A549 (cell line): Measurements from ENCODE around the gene ALDH3A2. TPM values are rescaled to one million over a fixed set of nuclear protein-coding genes. Genes with fewer than 3 reads are reported as not detected.

Experiments used
- ATAC-seq, 2 experiments: fragments of 200-7000 bp in 1 of 2; fragments of >200 bp in 1 of 2; cut with Nextera tagmentation in 1 of 2; cut with Tn5 transposase in 1 of 2; 3 replicates each; pipeline versions ENCODE4 v1.8.0 to v1.9.1; 2018 to 2020; ENCODE audit warnings: mild to moderate bottlenecking in 1 of 2, moderate library complexity in 1 of 2
- CTCF ChIA-PET: fragments of 300-600 bp; sonication (Branson Sonifier 250); formaldehyde crosslinking; extraction: SDS; loops from one replicate; lab custom pipeline; 2021; ENCODE audit warnings: antibody characterized with exemption, inconsistent platforms; lab: Yijun Ruan, JAX
- POLR2A ChIA-PET: fragments of 350-600 bp; formaldehyde crosslinking; extraction: SDS; loops from one replicate; lab custom pipeline; 2021; ENCODE audit warnings: antibody characterized with exemption, inconsistent platforms; lab: Yijun Ruan, JAX
- DNase-seq, 2 experiments: peaks; one replicate each; pipeline versions ENCODE4 v3.0.0 to v3.0.0-alpha.2; 2011 to 2016; ENCODE audit warnings: low read depth in 1 of 2, low spot score in 1 of 2
- FAIRE-seq: peaks from 2 replicates; lab custom pipeline; 2011; peaks lifted over from hg19 to GRCh38; lab: Jason Lieb, UNC
- H3K27ac ChIP-seq, 2 experiments: fragments of >200 bp; sonication (Bioruptor Twin); formaldehyde crosslinking; 3 replicates each; pipeline ENCODE4 v1.5.1; 2016 to 2017
- H3K4me1 ChIP-seq: fragments of >200 bp; sonication (Bioruptor Twin); formaldehyde crosslinking; 3 replicates; pipeline ENCODE4 v1.6.1; 2016
- H3K4me2 ChIP-seq: fragments of >200 bp; sonication (Bioruptor Twin); formaldehyde crosslinking; 3 replicates; pipeline ENCODE4 v1.6.1; 2016
- H3K4me3 ChIP-seq: fragments of >200 bp; sonication (Bioruptor Twin); formaldehyde crosslinking; 3 replicates; pipeline ENCODE4 v1.5.1; 2016
- H3K9me3 ChIP-seq: fragments of >200 bp; sonication (Bioruptor Twin); formaldehyde crosslinking; 3 replicates; pipeline ENCODE4 v1.6.1; 2016
- BHLHE40 ChIP-seq: IDR thresholded peaks from 2 replicates; pipeline ENCODE4 v1.6.1; 2012; ENCODE audit warnings: low read depth, low read length, inconsistent platforms
- CBX2 ChIP-seq: fragments of 200-600 bp; sonication (generic); IDR thresholded peaks from 2 replicates; pipeline ENCODE4 v1.6.1; 2016; ENCODE audit warnings: low read depth, mild to moderate bottlenecking, borderline replicate concordance
- CEBPB ChIP-seq, 2 experiments: fragments of >200 bp in 1 of 2; sonication (Bioruptor Twin) in 1 of 2; formaldehyde crosslinking in 1 of 2; IDR thresholded peaks; 2 replicates each; pipeline ENCODE4 v1.6.1; 2012 to 2016
- CHD2 ChIP-seq: fragments of 150-350 bp; IDR thresholded peaks from 2 replicates; pipeline ENCODE4 v1.6.1; 2014; ENCODE audit warnings: low read length; ENCODE audit not compliant: partially characterized antibody
- CHD4 ChIP-seq: fragments of 200-600 bp; sonication (generic); IDR thresholded peaks from 2 replicates; pipeline ENCODE4 v1.6.1; 2016; ENCODE audit warnings: antibody characterized with exemption, mild to moderate bottlenecking, borderline replicate concordance
- EHMT2 ChIP-seq: fragments of 200-600 bp; sonication (generic); IDR thresholded peaks from 2 replicates; pipeline ENCODE4 v1.6.1; 2016; ENCODE audit warnings: antibody characterized with exemption, low read depth, mild to moderate bottlenecking, moderate library complexity
- ESRRA ChIP-seq: fragments of 150-350 bp; IDR thresholded peaks from 2 replicates; pipeline ENCODE4 v1.6.1; 2014; ENCODE audit warnings: mild to moderate bottlenecking, low read length, borderline replicate concordance
- FOSB ChIP-seq: fragments of 250-450 bp; sonication (Bioruptor Pico); IDR thresholded peaks from 2 replicates; pipeline ENCODE4 v1.5.0; 2020; ENCODE audit warnings: mild to moderate bottlenecking, moderate library complexity
- FOSL2 ChIP-seq, 2 experiments: fragments of 450-650 bp in 1 of 2; fragments of >200 bp in 1 of 2; sonication (Bioruptor Twin) in 1 of 2; formaldehyde crosslinking; IDR thresholded peaks; 2 replicates each; pipeline versions ENCODE4 v1.5.0 to v1.6.1; 2016 to 2020; ENCODE audit warnings: mild to moderate bottlenecking in 1 of 2, moderate library complexity in 1 of 2
- GATA3 ChIP-seq: IDR thresholded peaks from 2 replicates; pipeline ENCODE4 v1.6.1; 2012; ENCODE audit warnings: borderline replicate concordance
- HEYL ChIP-seq: fragments of 250-450 bp; sonication (Bioruptor Pico); IDR thresholded peaks from 2 replicates; pipeline ENCODE4 v1.8.0; 2021; ENCODE audit warnings: mild to moderate bottlenecking, moderate library complexity
- HOXA7 ChIP-seq: fragments of 250-450 bp; sonication (Bioruptor Pico); IDR thresholded peaks from 2 replicates; pipeline ENCODE4 v1.5.0; 2020; ENCODE audit warnings: mild to moderate bottlenecking, moderate library complexity
- HOXB5 ChIP-seq: fragments of 250-450 bp; sonication (Bioruptor Pico); IDR thresholded peaks from 2 replicates; pipeline ENCODE4 v1.5.0; 2020; ENCODE audit warnings: mild to moderate bottlenecking, moderate library complexity
- JUNB ChIP-seq: fragments of >200 bp; sonication (Bioruptor Twin); formaldehyde crosslinking; IDR thresholded peaks from 2 replicates; pipeline ENCODE4 v1.6.1; 2016
- KDM1A ChIP-seq: fragments of 200-600 bp; sonication (generic); IDR thresholded peaks from 2 replicates; pipeline ENCODE4 v1.6.1; 2016; ENCODE audit warnings: low read depth, mild to moderate bottlenecking
- KDM5A ChIP-seq: fragments of 200-600 bp; sonication (generic); IDR thresholded peaks from 2 replicates; pipeline ENCODE4 v1.6.1; 2016; ENCODE audit warnings: antibody characterized with exemption, mild to moderate bottlenecking
- MAFK ChIP-seq: fragments of 450-650 bp; IDR thresholded peaks from 2 replicates; pipeline ENCODE4 v1.6.1; 2014; ENCODE audit not compliant: partially characterized antibody
- MYC ChIP-seq: IDR thresholded peaks from 2 replicates; pipeline ENCODE4 v1.6.1; 2012; ENCODE audit warnings: mild to moderate bottlenecking, inconsistent platforms, low read length, improper control_type of control experiment, borderline replicate concordance
- NFE2L2 ChIP-seq: fragments of 150-350 bp; conservative IDR thresholded peaks from 2 replicates; pipeline ENCODE4 v1.6.1; 2014; ENCODE audit warnings: low read length
- POLR2A ChIP-seq: IDR thresholded peaks from 2 replicates; pipeline ENCODE4 v1.6.1; 2012; ENCODE audit warnings: mild to moderate bottlenecking, low read length
- POLR2AphosphoS2 ChIP-seq: conservative IDR thresholded peaks from 2 replicates; pipeline ENCODE4 v1.6.1; 2012; ENCODE audit warnings: low read length, improper control_type of control experiment, inconsistent platforms
- RAD21 ChIP-seq, 2 experiments: fragments of >200 bp in 1 of 2; sonication (Bioruptor Twin) in 1 of 2; formaldehyde crosslinking in 1 of 2; IDR thresholded peaks in 1 of 2; conservative IDR thresholded peaks in 1 of 2; 2 replicates in 1 of 2; 3 replicates in 1 of 2; pipeline ENCODE4 v1.6.1; 2012 to 2018; ENCODE audit warnings: inconsistent platforms in 1 of 2
- RARB ChIP-seq: fragments of 250-450 bp; sonication (Bioruptor Pico); IDR thresholded peaks from 2 replicates; pipeline ENCODE4 v1.8.0; 2021; ENCODE audit warnings: mild to moderate bottlenecking, moderate library complexity
- SMC3 ChIP-seq: fragments of >200 bp; sonication (Bioruptor Twin); formaldehyde crosslinking; IDR thresholded peaks from 3 replicates; pipeline ENCODE4 v1.6.1; 2018; ENCODE audit warnings: inconsistent platforms
- TFCP2L1 ChIP-seq: fragments of 250-450 bp; sonication (Bioruptor Pico); IDR thresholded peaks from 2 replicates; pipeline ENCODE4 v1.5.0; 2021; ENCODE audit warnings: mild to moderate bottlenecking
- ZC3H11A ChIP-seq: fragments of 450-650 bp; IDR thresholded peaks from 2 replicates; pipeline ENCODE4 v1.6.1; 2014; ENCODE audit warnings: antibody characterized with exemption, mild to moderate bottlenecking
- ZNF302 ChIP-seq: fragments of 250-450 bp; sonication (Bioruptor Pico); IDR thresholded peaks from 2 replicates; pipeline ENCODE4 v1.9.0; 2021; ENCODE audit warnings: inconsistent platforms, mild to moderate bottlenecking, moderate library complexity
- WGBS: methylation state at CpG from one replicate; pipeline ENCODE4 v1.1.6; 2017; ENCODE audit errors: missing lambda C conversion rate; 5-methylcytosine and 5-hydroxymethylcytosine counted together
- polyA plus RNA-seq, 4 experiments: library from polyadenylated mRNA; depleted of rRNA in 3 of 4; stranded (reverse); fragments of >200 nt; fragmentation: RNase III in 1 of 4; extraction: RNeasy Plus Mini Kit Qiagen cat#74134 plus additional on column Dnase treatment in 1 of 4; gene quantifications; 2 replicates in 3 of 4; 3 replicates in 1 of 4; pipeline ENCODE4 v1.2.3, GENCODE V29; 2011 to 2017
- TF ChIP-seq, protein P1 (sequence below): fragments of >200 bp; sonication (Bioruptor Twin); formaldehyde crosslinking; IDR thresholded peaks from 3 replicates; pipeline ENCODE4 v1.5.1; 2016
- TF ChIP-seq, protein P2 (sequence below): fragments of 150-350 bp; IDR thresholded peaks from 2 replicates; pipeline ENCODE4 v1.6.1; 2014; ENCODE audit warnings: low read depth, mild to moderate bottlenecking, low read length

Gene ALDH3A2
- polyA plus RNA-seq, 2 of the 4 experiments (the other 2 are of a cell fraction), result 140 to 195 TPM

DNA sequence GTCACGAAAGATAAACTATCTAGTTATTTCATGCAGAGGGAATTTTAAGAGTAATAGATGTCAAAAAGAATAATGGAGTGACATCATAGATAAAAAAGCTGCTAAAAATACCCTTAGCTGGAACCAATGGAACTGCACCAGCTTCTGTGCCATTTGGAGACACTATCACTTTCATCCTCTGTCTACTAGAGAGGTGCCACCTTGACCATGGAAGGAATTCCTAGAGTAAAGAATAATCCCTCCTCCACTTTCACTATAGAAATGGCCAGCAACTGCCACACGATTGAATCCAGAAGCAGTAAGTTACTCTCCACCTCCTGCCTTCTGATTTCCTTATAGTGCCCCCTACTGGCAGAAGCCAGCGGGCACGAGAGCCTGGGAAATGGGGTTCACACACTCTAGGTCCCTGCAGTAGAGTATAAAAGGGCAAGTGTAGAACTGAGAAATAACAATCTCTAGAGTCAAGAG lies 2.8 kb upstream of the ALDH3A2 start:
- H3K9me3 ChIP-seq, result no peaks in the 10 kb centered on the region
- 41% methylated on average over 4 of the region's 4 CpGs for WGBS
- H3K27ac ChIP-seq, result peak overlapping the region; percentile 95 to 96; a peak in 5 of 6 replicates
- peak; percentile 40 to 61 for DNase-seq
- peak; percentile 18 for FAIRE-seq
- TF ChIP-seq HOXB5 (CRISPR knock-in tag), result 0 out of 2 replicates have a peak, but pooled peaks have one; percentile 60
- 0 out of 2 replicates have a peak, but pooled peaks have one; percentile 6 for TF ChIP-seq EHMT2
- 0 out of 2 replicates have a peak, but pooled peaks have one; percentile 7 for TF ChIP-seq NFE2L2
- no peak; the same call in 1 of the 2 replicates for TF ChIP-seq CHD4
- no peak for TF ChIP-seq KDM5A
- TF ChIP-seq GATA3, result no peak
- TF ChIP-seq SMC3, result peak; percentile 34; the same call in 1 of the 3 replicates
- no peak for TF ChIP-seq HEYL (CRISPR knock-in tag)
- TF ChIP-seq, protein P1, sequence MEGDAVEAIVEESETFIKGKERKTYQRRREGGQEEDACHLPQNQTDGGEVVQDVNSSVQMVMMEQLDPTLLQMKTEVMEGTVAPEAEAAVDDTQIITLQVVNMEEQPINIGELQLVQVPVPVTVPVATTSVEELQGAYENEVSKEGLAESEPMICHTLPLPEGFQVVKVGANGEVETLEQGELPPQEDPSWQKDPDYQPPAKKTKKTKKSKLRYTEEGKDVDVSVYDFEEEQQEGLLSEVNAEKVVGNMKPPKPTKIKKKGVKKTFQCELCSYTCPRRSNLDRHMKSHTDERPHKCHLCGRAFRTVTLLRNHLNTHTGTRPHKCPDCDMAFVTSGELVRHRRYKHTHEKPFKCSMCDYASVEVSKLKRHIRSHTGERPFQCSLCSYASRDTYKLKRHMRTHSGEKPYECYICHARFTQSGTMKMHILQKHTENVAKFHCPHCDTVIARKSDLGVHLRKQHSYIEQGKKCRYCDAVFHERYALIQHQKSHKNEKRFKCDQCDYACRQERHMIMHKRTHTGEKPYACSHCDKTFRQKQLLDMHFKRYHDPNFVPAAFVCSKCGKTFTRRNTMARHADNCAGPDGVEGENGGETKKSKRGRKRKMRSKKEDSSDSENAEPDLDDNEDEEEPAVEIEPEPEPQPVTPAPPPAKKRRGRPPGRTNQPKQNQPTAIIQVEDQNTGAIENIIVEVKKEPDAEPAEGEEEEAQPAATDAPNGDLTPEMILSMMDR, result peak; percentile 69
- TF ChIP-seq RAD21 (conservative IDR thresholded peaks at IDR 0.05 in 1 of 2, IDR thresholded peaks at IDR 0.05 in 1 of 2), result peak; percentile 47 to 63; a peak in 4 of 5 replicates
- peak; percentile 21 for TF ChIP-seq CHD2
- no peak for ATAC-seq
- no peak overlapping the region for H3K4me3 ChIP-seq
- ChIA-PET CTCF (interaction anchor here (1.1 to 7.0 kb wide), 9 partner anchors 10 to 168 kb away, joined by 3 to 62 read pairs (median 13); no protein-coding TSS in a partner anchor), POLR2A (interaction anchor here (4.2 kb wide), 1 partner anchor 100 kb away, joined by 98 read pairs; the partner anchor contains the start of gene ALDH3A1)
- H3K4me2 ChIP-seq, result peak overlapping the region; percentile 92
- H3K4me1 ChIP-seq, result peaks cover 60% of the 10 kb centered on the region

DNA sequence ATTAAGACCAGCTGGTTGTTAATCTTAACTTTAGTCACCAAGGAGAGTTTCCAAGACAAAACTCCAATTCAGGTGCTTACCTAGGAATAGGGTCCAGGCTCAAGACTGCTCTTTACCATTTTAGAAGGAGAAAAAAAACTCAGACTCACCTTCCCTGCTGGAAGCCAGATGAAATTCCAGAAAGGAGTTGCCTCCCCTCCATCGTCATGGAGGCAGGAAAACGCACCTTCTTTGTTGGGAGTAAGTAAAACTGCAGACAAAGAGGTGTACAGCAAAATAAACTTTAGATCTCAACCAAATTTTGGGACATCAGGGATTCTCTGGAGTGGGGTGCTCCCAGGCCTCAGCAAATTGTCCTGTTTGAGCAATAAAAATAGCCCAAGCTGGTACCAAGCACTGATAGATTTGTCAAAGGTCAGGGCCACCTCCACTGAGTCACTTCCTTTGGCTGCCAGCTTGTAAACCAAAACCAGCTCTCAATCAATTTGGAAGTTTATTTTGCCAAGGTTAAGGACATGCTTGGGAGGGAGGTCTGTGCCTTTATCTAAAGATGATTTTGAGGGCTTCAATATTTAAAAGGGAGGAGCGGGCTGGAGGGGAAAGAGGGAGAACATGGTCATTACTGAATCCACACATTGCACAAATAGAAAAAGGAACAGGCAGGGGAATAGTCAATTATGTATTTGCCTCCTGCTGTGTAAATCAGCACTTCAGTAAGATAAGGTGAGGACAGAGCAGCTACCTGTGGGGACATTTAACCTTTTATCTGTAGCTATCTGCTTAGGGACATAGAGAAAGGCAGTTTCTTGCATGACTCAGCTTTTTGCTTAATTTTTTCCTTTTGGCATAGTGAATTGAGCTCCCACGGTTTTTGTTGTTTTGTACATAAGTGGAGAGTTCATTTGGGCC lies 1.5 kb upstream of the ALDH3A2 start:
- no peak for ATAC-seq
- TF ChIP-seq MAFK, result peak; percentile 98
- TF ChIP-seq POLR2AphosphoS2, result no peak
- 0 out of 2 replicates have a peak, but pooled peaks have one; percentile 32 for TF ChIP-seq JUNB
- no peak; a peak in 2 of 4 replicates for TF ChIP-seq CEBPB (IDR thresholded peaks at IDR 0.05)
- no peak for TF ChIP-seq KDM5A
- TF ChIP-seq, protein P1, result no peak
- no peak for TF ChIP-seq CHD2
- TF ChIP-seq, protein P2, sequence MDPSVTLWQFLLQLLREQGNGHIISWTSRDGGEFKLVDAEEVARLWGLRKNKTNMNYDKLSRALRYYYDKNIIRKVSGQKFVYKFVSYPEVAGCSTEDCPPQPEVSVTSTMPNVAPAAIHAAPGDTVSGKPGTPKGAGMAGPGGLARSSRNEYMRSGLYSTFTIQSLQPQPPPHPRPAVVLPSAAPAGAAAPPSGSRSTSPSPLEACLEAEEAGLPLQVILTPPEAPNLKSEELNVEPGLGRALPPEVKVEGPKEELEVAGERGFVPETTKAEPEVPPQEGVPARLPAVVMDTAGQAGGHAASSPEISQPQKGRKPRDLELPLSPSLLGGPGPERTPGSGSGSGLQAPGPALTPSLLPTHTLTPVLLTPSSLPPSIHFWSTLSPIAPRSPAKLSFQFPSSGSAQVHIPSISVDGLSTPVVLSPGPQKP, result no peak
- TF ChIP-seq GATA3, result peak; percentile 47; the same call in 1 of the 2 replicates
- peak; percentile 91 for TF ChIP-seq NFE2L2
- no peak for TF ChIP-seq MYC
- TF ChIP-seq RARB (CRISPR knock-in tag), result peak; percentile 71
- TF ChIP-seq BHLHE40, result no peak
- TF ChIP-seq TFCP2L1 (CRISPR knock-in tag), result peak; percentile 89
- TF ChIP-seq ZNF302, result peak; percentile 68; the same call in 1 of the 2 replicates
- TF ChIP-seq EHMT2, result no peak
- TF ChIP-seq HOXA7 (CRISPR knock-in tag), result no peak
- no peak for TF ChIP-seq ZC3H11A
- TF ChIP-seq POLR2A, result no peak
- TF ChIP-seq FOSL2 (IDR thresholded peaks at IDR 0.05), result no peak; the same call in 1 of the 2 replicates
- TF ChIP-seq FOSL2 (CRISPR knock-in tag; IDR thresholded peaks at IDR 0.05), result peak; percentile 72
- TF ChIP-seq ESRRA, result no peak
- peak; percentile 80 for TF ChIP-seq FOSB (CRISPR knock-in tag)
- no peak for TF ChIP-seq CBX2
- TF ChIP-seq KDM1A, result no peak

More for the DNA sequence above, 1.5 kb upstream of the ALDH3A2 start:
- ChIA-PET CTCF (interaction anchor here (0.6 to 7.0 kb wide), 24 partner anchors 8 to 347 kb away, joined by 3 to 62 read pairs (median 10); partner anchors contain the start of genes ALDH3A1, B9D1 and SLC47A1), POLR2A (interaction anchor here (0.7 to 4.2 kb wide), 20 partner anchors 14 to 284 kb away, joined by 3 to 98 read pairs (median 10); partner anchors contain the start of genes ALDH3A1, B9D1, MAPK7 and SLC47A1)
- Histone ChIP-seq H3K4me2 (peak overlapping the region; percentile 92), H3K4me3 (peak overlapping the region; percentile 82), H3K9me3 (no peaks in the 10 kb centered on the region), H3K4me1 (peaks cover 66% of the 10 kb centered on the region), H3K27ac (peak overlapping the region; percentile 95 to 96)
- DNase-seq (peak in 1 of 2 experiments; percentile 72), FAIRE-seq (no peak)
- WGBS, result 33% methylated on average over 4 of the region's 4 CpGs
